Breast epithelium (tissue), 4 donors: ENCODE data around the gene GPR87. TPM values are rescaled to one million over a fixed set of nuclear protein-coding genes. Genes with fewer than 3 reads are reported as not detected.

ENCODE experiments used
- DNase-seq, 2 donors: peaks; one replicate each; pipeline ENCODE4 v3.0.0-alpha.2; 2019; ENCODE audit warnings: low spot score in 2 of 2
- H3K27ac ChIP-seq, 2 donors: fragments of 200-600 bp; sonication (generic) in 1 of 2; one replicate each; pipeline ENCODE4 v1.5.1; 2016 to 2019; ENCODE audit warnings: mild to moderate bottlenecking in 1 of 2
- H3K27me3 ChIP-seq, 2 donors: fragments of 200-600 bp; sonication (generic) in 1 of 2; one replicate each; pipeline versions ENCODE4 v1.5.1 to v1.6.0; 2017 to 2019; ENCODE audit warnings: control low read depth in 1 of 2, mild to moderate bottlenecking in 1 of 2
- H3K36me3 ChIP-seq: fragments of 200-600 bp; one replicate; pipeline ENCODE4 v1.5.1; 2019
- H3K4me1 ChIP-seq, 2 donors: fragments of 200-600 bp; sonication (generic); one replicate each; pipeline ENCODE4 v1.5.1; 2016 to 2019; ENCODE audit warnings: control low read depth in 1 of 2
- H3K4me3 ChIP-seq, 3 donors: fragments of 200-600 bp; sonication (generic); 1 replicate in 2 of 3; 2 replicates in 1 of 3; pipeline ENCODE4 v1.5.1; 2016 to 2019; ENCODE audit warnings: mild to moderate bottlenecking in 3 of 3, moderate library complexity in 2 of 3
- H3K9me3 ChIP-seq, 2 donors: fragments of 200-600 bp; sonication (generic) in 1 of 2; one replicate each; pipeline ENCODE4 v1.5.1; 2016 to 2019; ENCODE audit warnings: control low read depth in 1 of 2
- CTCF ChIP-seq, 3 donors: fragments of 450-650 bp; IDR thresholded peaks; one replicate each; pipeline ENCODE4 v1.5.1; 2016 to 2017; ENCODE audit warnings: antibody characterized with exemption in 3 of 3, mild to moderate bottlenecking in 3 of 3, moderate library complexity in 3 of 3
- POLR2A ChIP-seq: fragments of 450-650 bp; IDR thresholded peaks from one replicate; pipeline ENCODE4 v1.6.1; 2016; ENCODE audit warnings: antibody characterized with exemption, mild to moderate bottlenecking, moderate library complexity
- POLR2AphosphoS5 ChIP-seq, 3 donors: sonication (generic); formaldehyde crosslinking; IDR thresholded peaks; one replicate each; pipeline ENCODE4 v1.6.1; 2017; ENCODE audit warnings: antibody characterized with exemption in 3 of 3
- intact Hi-C: fragments of 100-400 bp; cut with DNase I; formaldehyde crosslinking; loops from one replicate; pipeline ENCODE4 v1.15.1; 2023; ENCODE audit warnings: low total_unique reads
- total RNA-seq, 3 donors: library from RNA; depleted of rRNA; stranded (reverse); fragments of >200 nt; gene quantifications; one replicate each; pipeline ENCODE4 v1.1.0, GENCODE V29; 2016

GPR87 gene
- total RNA-seq, 3 donors from 2014 or later: 2.6 to 3.4 TPM; not detected in 1

- intact Hi-C loops: no loop called here
- DNase-seq: no peak
- TF ChIP-seq POLR2A: no peak
- no peak for TF ChIP-seq POLR2AphosphoS5 (IDR thresholded peaks at IDR 0.05)
- no peak for TF ChIP-seq CTCF (IDR thresholded peaks at IDR 0.05)
- no peak overlapping the region for H3K27ac ChIP-seq
- H3K27me3 ChIP-seq: no peaks in the 10 kb centered on the region
- H3K4me1 ChIP-seq: no peaks in the 10 kb centered on the region
- H3K36me3 ChIP-seq: no peaks in the 10 kb centered on the region
- H3K9me3 ChIP-seq: no peaks in the 10 kb centered on the region
- no peak overlapping the region for H3K4me3 ChIP-seq
Measured at GRCh38 chr3:151351219-151351618, 34.6 kb upstream of the GPR87 start.

GRCh38 chr3:151350656-151351055 lies 34.0 kb upstream of the GPR87 start:
- Histone ChIP-seq H3K36me3 (no peaks in the 10 kb centered on the region), H3K27ac (no peak overlapping the region), H3K27me3 (no peaks in the 10 kb centered on the region), H3K9me3 (no peaks in the 10 kb centered on the region), H3K4me1 (no peaks in the 10 kb centered on the region), H3K4me3 (no peak overlapping the region)
- TF ChIP-seq CTCF (IDR thresholded peaks at IDR 0.05) (no peak), POLR2A (no peak), POLR2AphosphoS5 (IDR thresholded peaks at IDR 0.05) (no peak)
- intact Hi-C loops: no loop called here
- DNase-seq: no peak

- intact Hi-C loops: no loop called here
- H3K36me3 ChIP-seq: no peaks in the 10 kb centered on the region
- no peak overlapping the region for H3K4me3 ChIP-seq
- no peaks in the 10 kb centered on the region for H3K27me3 ChIP-seq
- TF ChIP-seq POLR2A: no peak
- no peak for TF ChIP-seq CTCF (IDR thresholded peaks at IDR 0.05)
- TF ChIP-seq POLR2AphosphoS5 (IDR thresholded peaks at IDR 0.05): no peak
- H3K27ac ChIP-seq: no peak overlapping the region
- no peak for DNase-seq
- no peaks in the 10 kb centered on the region for H3K9me3 ChIP-seq
- H3K4me1 ChIP-seq: no peaks in the 10 kb centered on the region
Measured at GRCh38 chr3:151347432-151347831, 30.8 kb upstream of the GPR87 start.

- H3K9me3 ChIP-seq: no peaks in the 10 kb centered on the region
- peak overlapping the region; percentile 11 to 58 (median 30) for H3K4me3 ChIP-seq
- peak overlapping the region; percentile 16 to 27 for H3K27ac ChIP-seq
Measured at GRCh38 chr3:151346292-151346691, 29.7 kb upstream of the GPR87 start.

GRCh38 chr3:151345859-151346258 lies 29.2 kb upstream of the GPR87 start:
- Histone ChIP-seq H3K4me1 (no peaks in the 10 kb centered on the region), H3K27ac (peak overlapping the region; percentile 37 to 68), H3K9me3 (no peaks in the 10 kb centered on the region), H3K27me3 (no peaks in the 10 kb centered on the region), H3K36me3 (no peaks in the 10 kb centered on the region), H3K4me3 (peak overlapping the region; percentile 11 to 58 (median 30))
- TF ChIP-seq CTCF (IDR thresholded peaks at IDR 0.05): no peak
- TF ChIP-seq POLR2AphosphoS5 (IDR thresholded peaks at IDR 0.05): no peak
- no peak for TF ChIP-seq POLR2A
- intact Hi-C loops: no loop called here
- DNase-seq: peak in 1 of 2 donors; percentile 23

More at GRCh38 chr3:151346292-151346691, 29.7 kb upstream of the GPR87 start:
- H3K36me3 ChIP-seq: no peaks in the 10 kb centered on the region
- TF ChIP-seq CTCF (IDR thresholded peaks at IDR 0.05) (no peak), POLR2AphosphoS5 (IDR thresholded peaks at IDR 0.05) (no peak), POLR2A (no peak)
- intact Hi-C loops: no loop called here
- no peaks in the 10 kb centered on the region for H3K4me1 ChIP-seq
- H3K27me3 ChIP-seq: no peaks in the 10 kb centered on the region
- DNase-seq: no peak
